ENCODE measurements around the gene ZNF654.

DNA sequence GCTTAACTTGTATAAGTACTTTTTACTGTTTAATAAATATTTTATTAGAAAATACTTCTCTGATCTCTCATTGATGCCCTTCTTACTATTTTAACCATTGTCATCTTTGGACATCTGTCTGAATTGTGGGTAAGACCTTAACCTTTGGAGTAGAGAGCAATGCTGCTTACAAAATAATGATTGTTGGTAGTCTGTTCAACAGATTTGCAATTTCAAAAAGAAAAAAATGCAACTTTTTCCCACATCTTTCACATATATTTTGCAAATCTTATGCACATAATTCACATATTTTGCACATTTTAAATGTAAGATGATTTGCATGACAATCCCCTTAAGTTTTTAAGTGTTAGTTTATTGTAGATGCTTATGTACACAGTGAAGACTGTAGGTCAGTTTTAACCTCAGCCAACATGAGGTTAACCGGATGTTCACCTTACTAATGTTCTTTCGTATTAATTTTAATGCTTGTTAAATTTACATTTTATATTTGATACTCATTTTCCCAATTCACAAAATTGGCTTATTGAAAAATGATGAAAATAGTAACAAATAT is 107.4 kb downstream of the ZNF654 start:
- TF ChIP-seq YY1 (IDR thresholded peaks at IDR 0.05; ENCODE audit: insufficient read depth, insufficient read length) (no peak), SUZ12 (IDR thresholded peaks at IDR 0.05; ENCODE audit: extremely low read depth, insufficient read depth, insufficient read length) (no peak)

All from NT2/D1 (cell line).